HG03439 (cell line): Measurements from ENCODE around the gene CABP4.

ENCODE experiments used
- ATAC-seq: cut with Tn5 transposase; IDR thresholded peaks from one replicate; pipeline ENCODE4 v1.9.1; 2021; ENCODE audit warnings: mild to moderate bottlenecking, moderate library complexity; ENCODE audit not compliant: unreplicated experiment

CABP4 gene

GRCh38 chr11:67507242-67507863 is 52.2 kb downstream of the CABP4 start:
- no peak for ATAC-seq

GRCh38 chr11:67507864-67508485 is 52.8 kb downstream of the CABP4 start, which contains the start of gene CDK2AP2:
TSS of gene CDK2AP2 (minus strand) at chr11:67508162. CDS start at chr11:67508082, 80 bp downstream.
- peak; percentile 67 for ATAC-seq

GRCh38 chr11:67508486-67509121 is 53.5 kb downstream of the CABP4 start:
- ATAC-seq = peak; percentile 41

- ATAC-seq = no peak
Measured at GRCh38 chr11:67510023-67510345, 54.8 kb downstream of the CABP4 start.
